Lower leg skin (tissue), 4 donors: ENCODE data around the gene TBC1D24. TPM values are rescaled to one million over a fixed set of nuclear protein-coding genes. Genes with fewer than 3 reads are reported as not detected.

Source experiments
- DNase-seq, 2 donors: peaks; one replicate each; pipeline ENCODE4 v3.0.0-alpha.2; 2019; ENCODE audit warnings: low spot score in 2 of 2
- H3K4me3 ChIP-seq: fragments of 200-600 bp; sonication (generic); 2 replicates; pipeline ENCODE4 v1.5.1; 2017; ENCODE audit warnings: mild to moderate bottlenecking, low read depth; ENCODE audit not compliant: poor library complexity, severe bottlenecking
- CTCF ChIP-seq, 3 donors: fragments of 450-650 bp; IDR thresholded peaks; one replicate each; pipeline ENCODE4 v1.5.1; 2016; ENCODE audit warnings: antibody characterized with exemption in 3 of 3, mild to moderate bottlenecking in 3 of 3, moderate library complexity in 2 of 3
- POLR2A ChIP-seq, 2 donors: fragments of 450-650 bp; IDR thresholded peaks; one replicate each; pipeline ENCODE4 v1.6.1; 2016 to 2017; ENCODE audit warnings: antibody characterized with exemption in 2 of 2, mild to moderate bottlenecking in 1 of 2, moderate library complexity in 1 of 2
- WGBS, 2 donors: methylation state at CpG; one replicate each; pipeline ENCODE4 v1.1.5; 2018; 5-methylcytosine and 5-hydroxymethylcytosine counted together
- intact Hi-C: fragments of 100-400 bp; cut with DNase I; formaldehyde crosslinking; loops from one replicate; pipeline ENCODE4 v1.15.0; 2023; ENCODE audit warnings: low total_unique reads
- total RNA-seq, 4 donors: library from RNA; depleted of rRNA; stranded (reverse); fragments of >200 nt; gene quantifications; one replicate each; pipeline ENCODE4 v1.1.0, GENCODE V29; 2016

Gene TBC1D24
- total RNA-seq, 4 donors from 2014 or later = 12.1 to 19.1 (median 15.3) TPM

DNA sequence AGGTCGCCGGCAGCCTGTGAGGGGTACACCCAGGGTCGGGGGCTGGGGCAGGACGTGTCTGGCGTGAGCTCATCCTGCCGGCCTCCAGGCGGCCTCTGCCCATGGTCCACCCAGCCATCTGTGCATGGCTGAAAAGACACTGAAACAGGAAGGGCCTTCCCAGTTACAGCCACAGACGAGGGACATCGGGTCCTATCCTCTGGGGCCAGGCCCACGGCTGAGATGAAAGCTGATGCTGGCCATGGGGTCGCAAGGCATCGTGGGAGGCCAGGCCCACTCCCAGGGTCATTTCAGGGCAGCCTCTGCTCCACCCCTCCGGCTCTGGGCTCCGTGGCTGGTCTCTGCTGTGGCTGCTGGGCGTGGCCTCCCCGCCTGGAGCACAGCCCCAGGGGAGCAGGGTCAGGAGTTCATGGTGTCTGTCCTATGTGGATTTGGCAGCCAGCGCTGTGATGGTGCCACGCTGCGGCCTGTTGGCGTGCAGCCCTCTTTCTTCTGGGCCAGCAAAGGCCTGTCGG, 22.2 kb downstream of the TBC1D24 start:
- WGBS, 2 donors = 42 to 47% methylated on average over 18 to 21 of the region's 21 CpGs
- no peak for TF ChIP-seq CTCF (IDR thresholded peaks at IDR 0.05)
- no peak for TF ChIP-seq POLR2A (IDR thresholded peaks at IDR 0.05)
- intact Hi-C loops = no loop called here
- no peak for DNase-seq
- H3K4me3 ChIP-seq = no peak overlapping the region

DNA sequence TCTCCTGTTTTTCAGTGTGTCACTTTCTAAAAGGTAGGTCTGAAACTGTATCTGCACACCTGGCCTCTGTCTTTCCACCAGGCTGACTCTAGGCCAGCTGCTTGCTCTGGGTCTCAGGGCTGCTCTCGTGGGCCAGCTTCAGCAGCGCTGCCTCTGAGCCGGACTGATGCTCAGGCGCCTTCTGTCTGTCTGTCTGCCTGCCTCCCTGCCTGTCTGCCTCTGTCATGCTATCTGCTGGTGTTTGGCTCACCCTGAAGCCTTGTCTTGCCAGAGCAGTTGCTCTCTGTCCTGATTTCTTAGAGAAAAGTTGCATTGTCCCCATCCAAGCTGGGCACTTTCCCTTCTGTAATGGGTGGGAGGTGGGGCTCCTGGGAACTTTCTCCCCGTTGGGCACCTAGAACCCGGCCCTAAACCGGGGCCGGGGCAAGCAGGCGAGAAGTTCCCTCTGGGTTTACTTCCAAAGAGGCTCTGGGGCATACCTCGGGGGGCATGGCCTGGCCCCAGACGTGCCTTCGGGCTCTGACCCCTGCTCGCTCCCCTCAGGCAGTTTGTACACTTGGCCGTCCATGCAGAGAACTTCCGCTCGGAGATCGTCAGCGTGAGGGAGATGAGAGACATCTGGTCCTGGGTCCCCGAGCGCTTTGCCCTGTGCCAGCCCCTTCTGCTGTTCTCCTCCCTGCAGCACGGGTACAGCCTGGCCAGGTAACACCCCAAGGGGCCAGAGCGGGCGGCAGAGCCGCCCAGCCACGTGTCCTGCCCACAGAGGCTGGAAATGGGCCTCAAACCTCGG, 23.0 kb downstream of the TBC1D24 start:
- intact Hi-C loops = no loop called here
- TF ChIP-seq CTCF (IDR thresholded peaks at IDR 0.05) = no peak
- no peak for TF ChIP-seq POLR2A (IDR thresholded peaks at IDR 0.05)
- no peak overlapping the region for H3K4me3 ChIP-seq
- DNase-seq = no peak
- WGBS, 2 donors = 56 to 62% methylated on average over 17 to 24 of the region's 26 CpGs

GRCh38 chr16:2498531-2499253, 23.8 kb downstream of the TBC1D24 start:
- no peak for TF ChIP-seq CTCF (IDR thresholded peaks at IDR 0.05)
- no peak for TF ChIP-seq POLR2A (IDR thresholded peaks at IDR 0.05)
- 46 to 59% methylated on average over 12 to 14 of the region's 15 CpGs for WGBS, 2 donors
- intact Hi-C loops = no loop called here
- DNase-seq = peak in 1 of 2 donors; percentile 90
- no peak overlapping the region for H3K4me3 ChIP-seq

GRCh38 chr16:2499454-2499853, 24.5 kb downstream of the TBC1D24 start:
- DNase-seq = no peak
- H3K4me3 ChIP-seq = no peak overlapping the region
- intact Hi-C loops = no loop called here
- no peak for TF ChIP-seq CTCF (IDR thresholded peaks at IDR 0.05)
- no peak for TF ChIP-seq POLR2A (IDR thresholded peaks at IDR 0.05)
- 50 to 52% methylated on average over 1 to 6 of the region's 6 CpGs for WGBS, 2 donors

- no peak for TF ChIP-seq POLR2A (IDR thresholded peaks at IDR 0.05)
- TF ChIP-seq CTCF (IDR thresholded peaks at IDR 0.05) = no peak
- DNase-seq = no peak
- no peak overlapping the region for H3K4me3 ChIP-seq
- intact Hi-C loops = loop anchor here (1.0 to 10.0 kb wide), 2 partner anchors 159 to 265 kb away; partner anchors contain the start of gene DNASE1L2
- 56 to 72% methylated on average over 27 to 29 of the region's 29 CpGs for WGBS, 2 donors
Observed at GRCh38 chr16:2499890-2500429, 25.0 kb downstream of the TBC1D24 start.
